ENCODE results near the gene CD40LG.

- TF ChIP-seq CTCF (IDR thresholded peaks at IDR 0.05) = no peak
- no peak for TF ChIP-seq EP300 (IDR thresholded peaks at IDR 0.05)
- no peak for TF ChIP-seq POLR2A (IDR thresholded peaks at IDR 0.05)
These were observed 17.1 kb upstream of the CD40LG start for GRCh38 chrX:136630881-136631280.
